Epidermal melanocyte (primary cell): ENCODE results near the gene GCH1.
"Not testable (repeated sequence)": the region's sequence is repeated elsewhere in the genome, so short reads cannot be mapped to it uniquely, and the experiment has no call there.

Experiments used
- DNase-seq: peaks from one replicate; pipeline ENCODE4 v3.0.0; 2011; ENCODE audit warnings: low spot score; ENCODE audit not compliant: insufficient read length

The GCH1 gene

DNA sequence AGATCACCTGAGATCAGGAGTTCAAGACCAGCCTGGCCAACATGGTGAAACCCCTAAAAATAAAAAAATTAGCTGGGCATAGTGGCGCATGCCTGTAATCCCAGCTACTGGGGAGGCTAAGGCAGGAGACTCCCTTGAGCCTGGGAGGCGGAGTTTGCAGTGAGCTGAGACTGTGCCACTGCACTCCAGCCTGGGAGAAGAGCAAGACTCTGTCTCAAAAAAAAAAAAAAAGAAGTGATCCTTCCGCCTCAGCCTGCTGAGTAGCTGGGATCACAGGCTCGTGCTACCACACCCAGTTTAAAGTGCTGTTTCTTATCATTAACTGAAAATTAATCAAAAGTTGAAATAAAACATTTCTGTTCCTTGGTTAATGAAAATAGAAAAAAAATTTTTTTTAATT is 6.3 kb upstream of the GCH1 start:
- not testable (repeated sequence) for DNase-seq

GRCh38 chr14:54908190-54908589 is 5.6 kb upstream of the GCH1 start:
- no peak for DNase-seq

DNA sequence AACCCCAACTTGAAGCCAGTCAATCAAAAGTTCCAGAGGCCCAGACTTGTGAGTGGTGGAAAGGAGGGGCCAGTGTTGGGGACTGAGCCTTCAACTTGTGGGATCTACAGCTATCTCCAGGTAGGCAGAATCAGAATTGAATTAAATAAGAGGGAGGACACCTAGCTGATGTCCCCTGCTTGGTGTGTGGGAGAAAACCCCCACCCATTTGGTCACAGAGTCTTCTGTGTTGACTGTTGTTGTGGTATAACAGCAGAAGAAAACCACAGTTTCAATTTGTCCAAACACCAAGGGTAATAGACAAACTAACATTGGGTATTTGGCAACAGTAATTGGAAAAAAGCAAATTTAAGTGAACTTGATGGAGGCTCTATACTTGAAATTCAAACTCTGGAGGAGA is 3.4 kb upstream of the GCH1 start:
- no peak for DNase-seq

- DNase-seq = no peak
Observed at GRCh38 chr14:54902143-54902520, 494 bp downstream of the GCH1 start.

GRCh38 chr14:54901380-54902142 is 1.1 kb downstream of the GCH1 start:
- DNase-seq = no peak

DNA sequence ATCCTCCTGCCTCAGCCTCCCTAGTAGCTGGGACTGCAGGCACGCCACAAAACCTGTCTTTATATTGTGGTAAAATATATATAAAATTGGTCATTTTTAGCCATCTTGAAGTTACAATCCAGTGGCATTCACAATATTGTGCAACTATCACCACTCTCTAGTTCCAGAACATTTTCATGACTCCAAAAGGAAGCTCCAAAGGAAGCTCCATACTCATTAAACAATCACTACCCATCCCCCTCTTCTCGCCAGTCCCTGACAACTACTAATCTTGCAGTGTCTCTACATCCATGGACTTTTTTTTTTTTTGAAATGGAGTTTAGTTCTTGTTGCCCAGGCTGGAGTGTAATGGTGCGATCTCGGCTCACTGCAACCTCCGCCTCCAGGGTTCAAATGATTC is 3.1 kb downstream of the GCH1 start:
- no peak for DNase-seq

- not testable (repeated sequence) for DNase-seq
Observed at GRCh38 chr14:54897809-54898555, 4.6 kb downstream of the GCH1 start.

- DNase-seq = no peak
Observed at GRCh38 chr14:54895683-54896082, 6.9 kb downstream of the GCH1 start.

- no peak for DNase-seq
Observed at GRCh38 chr14:54894995-54895394, 7.6 kb downstream of the GCH1 start.

- DNase-seq = no peak
Observed at GRCh38 chr14:54893151-54893760, 9.4 kb downstream of the GCH1 start.

DNA sequence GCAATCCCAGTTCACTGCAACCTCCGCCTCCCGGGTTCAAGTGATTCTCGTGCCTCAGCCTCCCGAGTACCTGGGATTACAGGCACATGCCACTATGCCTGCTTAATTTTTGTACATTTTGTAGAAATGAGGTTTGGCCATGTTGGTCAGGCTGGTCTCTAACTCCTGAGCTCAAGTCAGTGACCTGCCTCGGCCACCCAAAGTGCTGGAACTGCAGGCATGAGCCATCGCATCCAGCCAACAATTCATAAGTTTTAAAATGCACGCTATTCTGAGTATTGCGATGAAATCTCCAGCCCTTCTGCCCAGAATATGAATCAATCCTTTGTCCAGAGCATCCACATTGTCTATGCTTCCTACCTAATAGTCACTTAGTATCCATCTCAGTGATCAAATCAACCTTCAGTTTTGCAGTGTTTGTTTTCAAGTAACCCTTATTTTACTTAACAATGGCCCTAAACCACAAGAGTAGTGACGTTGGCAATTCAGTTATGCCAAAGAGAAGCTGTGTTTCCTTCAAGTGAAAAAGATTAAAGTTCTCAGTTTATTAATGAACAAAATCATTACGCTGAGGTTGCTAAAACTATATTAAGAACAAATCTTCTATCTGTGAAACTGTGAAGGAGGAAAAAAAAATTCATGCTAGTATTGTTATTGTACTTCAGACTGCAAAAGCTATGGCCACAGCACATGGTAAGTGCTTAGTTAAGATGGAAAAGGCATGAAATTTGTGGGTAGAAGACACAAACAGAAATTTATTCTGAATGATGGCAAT is 11.0 kb downstream of the GCH1 start:
- no peak for DNase-seq

DNA sequence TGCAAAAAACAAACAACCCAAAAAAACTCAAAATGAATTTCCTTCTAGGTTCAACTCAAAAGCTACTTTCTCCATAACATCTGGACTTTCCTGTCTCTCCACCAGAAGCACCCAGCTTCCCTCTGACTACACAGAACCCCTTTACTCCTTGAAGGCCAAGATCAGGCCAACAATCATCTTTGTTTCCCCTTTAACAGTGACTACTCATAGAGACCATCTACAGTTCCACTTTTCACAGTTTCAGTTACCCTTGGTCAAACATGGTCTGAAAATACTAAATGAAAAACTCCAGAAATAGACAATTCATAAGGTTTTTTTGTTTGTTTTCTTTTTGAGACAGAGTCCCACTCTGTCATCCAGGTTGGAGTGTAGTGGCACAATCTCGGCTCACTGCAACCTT is 11.8 kb downstream of the GCH1 start:
- DNase-seq = no peak

GRCh38 chr14:54889919-54890318 is 12.7 kb downstream of the GCH1 start:
- DNase-seq = no peak

GRCh38 chr14:54882521-54882920 is 20.1 kb downstream of the GCH1 start:
- no peak for DNase-seq

GRCh38 chr14:54881761-54882401 is 20.7 kb downstream of the GCH1 start:
- no peak for DNase-seq

DNA sequence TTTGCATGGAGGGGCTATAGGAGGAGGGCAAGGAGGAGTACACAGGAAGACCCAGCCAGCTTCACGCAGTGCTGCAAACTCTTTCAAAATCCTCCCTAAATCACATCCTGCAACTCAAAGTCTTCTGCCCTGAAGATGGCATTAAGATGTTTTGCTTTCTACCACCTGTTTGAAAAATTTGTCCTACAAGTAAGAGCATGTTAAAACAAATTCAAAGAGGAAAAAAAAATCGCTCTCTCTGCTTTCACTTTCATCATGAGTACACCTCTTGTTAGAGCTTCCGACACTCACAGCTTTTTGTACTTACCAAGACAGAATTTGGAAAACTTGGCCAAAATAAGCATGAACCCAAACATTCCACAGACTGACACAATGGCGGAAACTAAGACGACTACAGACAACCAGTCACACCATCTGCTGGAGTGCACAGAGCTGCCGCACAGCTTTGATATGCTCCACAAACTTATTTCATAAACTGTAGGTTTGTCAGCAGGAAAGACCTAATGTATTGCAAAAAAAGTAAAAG is 21.3 kb downstream of the GCH1 start:
- DNase-seq = no peak

GRCh38 chr14:54877703-54878021 is 25.0 kb downstream of the GCH1 start:
- DNase-seq = no peak

DNA sequence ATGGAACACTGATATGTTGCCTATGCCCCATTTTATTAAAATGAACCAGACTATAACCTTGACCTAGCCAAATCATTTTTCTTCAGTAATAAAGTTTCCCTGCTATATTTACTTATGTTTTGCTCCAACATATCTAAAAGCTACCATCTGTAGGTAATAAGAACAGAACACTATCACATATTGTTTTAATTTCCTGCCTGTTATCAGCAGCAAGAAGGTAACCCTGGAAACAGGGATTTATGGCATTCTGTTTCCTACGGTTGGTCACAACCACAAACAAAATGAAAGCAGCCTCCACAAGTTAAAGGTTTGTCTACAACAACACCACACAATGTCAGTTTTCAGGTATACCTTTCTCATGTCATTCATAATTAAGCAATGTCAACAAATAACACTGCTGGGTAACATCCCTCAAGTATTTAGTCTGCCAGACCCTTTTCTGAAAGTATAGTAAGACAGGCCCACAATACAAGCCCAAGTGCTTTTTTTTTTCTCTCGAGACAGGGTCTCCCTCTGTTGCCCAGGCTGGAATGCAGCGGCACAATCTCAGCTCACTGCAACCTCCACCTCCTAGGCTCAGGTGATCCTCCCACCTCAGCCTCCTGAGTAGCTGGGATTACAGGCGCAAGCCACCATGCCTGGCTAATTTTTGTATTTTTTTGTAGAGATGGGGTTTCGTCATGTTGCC is 25.5 kb downstream of the GCH1 start:
- DNase-seq = no peak

GRCh38 chr14:54875648-54876047 is 27.0 kb downstream of the GCH1 start:
- not testable (repeated sequence) for DNase-seq
